ENCODE data around the gene SORCS2.

The SORCS2 gene

GRCh38 chr4:7396186-7396910 lies 204.0 kb downstream of the SORCS2 start:
- H3K14ac ChIP-seq (ENCODE audit: low read length): no peak overlapping the region
- H2BK120ac ChIP-seq (ENCODE audit: insufficient read depth, low read length, poor library complexity): no peak overlapping the region
- H2BK5ac ChIP-seq (ENCODE audit: low read depth, low read length, poor library complexity): no peak overlapping the region
- no peak overlapping the region for H3K4me3 ChIP-seq (ENCODE audit: low read depth, low read length)
- H3K4ac ChIP-seq (ENCODE audit: low read depth, low read length): no peak overlapping the region
- H4K8ac ChIP-seq (ENCODE audit: low read depth, low read length): no peak overlapping the region
- no peak overlapping the region for H2BK12ac ChIP-seq (ENCODE audit: low read length)
- no peak overlapping the region for H3K23ac ChIP-seq (ENCODE audit: low read length)
- no peaks in the 10 kb centered on the region for H3K79me2 ChIP-seq (ENCODE audit: control insufficient read depth, insufficient read depth, low read length, poor library complexity)
- WGBS (ENCODE audit: extremely low coverage, insufficient coverage, insufficient read length): no CpG with 5 or more reads among the region's 14 CpGs
- H2AFZ ChIP-seq (ENCODE audit: insufficient read depth, low read length, poor library complexity): no peak overlapping the region
- no peak for DNase-seq
- H3K27me3 ChIP-seq (ENCODE audit: insufficient read depth, low read length): no peaks in the 10 kb centered on the region
- H4K12ac ChIP-seq (ENCODE audit: low read depth, low read length): no peak overlapping the region
- H4K91ac ChIP-seq (ENCODE audit: low read depth, low read length): no peak overlapping the region
- no peak overlapping the region for H3K27ac ChIP-seq (ENCODE audit: low read depth, low read length)
- no peaks in the 10 kb centered on the region for H3K36me3 ChIP-seq (ENCODE audit: control insufficient read depth in 1 of 2, insufficient read depth in 2 of 2, low read length in 2 of 2)
- peaks cover 5% of the 10 kb centered on the region for H3K9me3 ChIP-seq (ENCODE audit: insufficient read depth, low read depth, low read length)
- no peak overlapping the region for H3K9ac ChIP-seq (ENCODE audit: low read length)
- no peaks in the 10 kb centered on the region for H3K4me1 ChIP-seq (ENCODE audit: control insufficient read depth in 1 of 2, insufficient read depth in 2 of 2, low read length in 2 of 2)
- H3K4me2 ChIP-seq (ENCODE audit: low read length): no peak overlapping the region
- H3K18ac ChIP-seq (ENCODE audit: low read length): no peak overlapping the region
- no peak overlapping the region for H2AK5ac ChIP-seq (ENCODE audit: low read length)
- no peaks in the 10 kb centered on the region for H3K79me1 ChIP-seq (ENCODE audit: low read length)

- Histone ChIP-seq H4K8ac (ENCODE audit: low read depth, low read length) (no peak overlapping the region), H2BK120ac (ENCODE audit: insufficient read depth, low read length, poor library complexity) (no peak overlapping the region), H3K14ac (ENCODE audit: low read length) (no peak overlapping the region), H3K4ac (ENCODE audit: low read depth, low read length) (no peak overlapping the region), H3K23ac (ENCODE audit: low read length) (no peak overlapping the region), H3K27me3 (ENCODE audit: insufficient read depth, low read length) (no peaks in the 10 kb centered on the region), H3K79me2 (ENCODE audit: control insufficient read depth, insufficient read depth, low read length, poor library complexity) (no peaks in the 10 kb centered on the region), H3K79me1 (ENCODE audit: low read length) (no peaks in the 10 kb centered on the region), H2BK5ac (ENCODE audit: low read depth, low read length, poor library complexity) (no peak overlapping the region), H3K4me1 (ENCODE audit: control insufficient read depth in 1 of 2, insufficient read depth in 2 of 2, low read length in 2 of 2) (no peaks in the 10 kb centered on the region), H3K9ac (ENCODE audit: low read length) (no peak overlapping the region), H3K4me2 (ENCODE audit: low read length) (no peak overlapping the region), H3K4me3 (ENCODE audit: low read depth, low read length) (no peak overlapping the region), H4K91ac (ENCODE audit: low read depth, low read length) (no peak overlapping the region), H3K18ac (ENCODE audit: low read length) (no peak overlapping the region), H3K27ac (ENCODE audit: low read depth, low read length) (no peak overlapping the region), H2AK5ac (ENCODE audit: low read length) (no peak overlapping the region), H3K36me3 (ENCODE audit: control insufficient read depth in 1 of 2, insufficient read depth in 2 of 2, low read length in 2 of 2) (no peaks in the 10 kb centered on the region), H3K9me3 (ENCODE audit: insufficient read depth, low read depth, low read length) (peaks cover 7% of the 10 kb centered on the region), H4K12ac (ENCODE audit: low read depth, low read length) (no peak overlapping the region), H2AFZ (ENCODE audit: insufficient read depth, low read length, poor library complexity) (no peak overlapping the region), H2BK12ac (ENCODE audit: low read length) (no peak overlapping the region)
- WGBS (ENCODE audit: extremely low coverage, insufficient coverage, insufficient read length): no CpG with 5 or more reads among the region's 24 CpGs
- DNase-seq: no peak
These were observed 205.1 kb downstream of the SORCS2 start for GRCh38 chr4:7397206-7398103.

- no peak overlapping the region for H3K14ac ChIP-seq (ENCODE audit: low read length)
- no peaks in the 10 kb centered on the region for H3K27me3 ChIP-seq (ENCODE audit: insufficient read depth, low read length)
- no peaks in the 10 kb centered on the region for H3K79me1 ChIP-seq (ENCODE audit: low read length)
- H4K8ac ChIP-seq (ENCODE audit: low read depth, low read length): no peak overlapping the region
- no peak overlapping the region for H3K27ac ChIP-seq (ENCODE audit: low read depth, low read length)
- H4K91ac ChIP-seq (ENCODE audit: low read depth, low read length): no peak overlapping the region
- no peak overlapping the region for H3K4me3 ChIP-seq (ENCODE audit: low read depth, low read length)
- H3K9ac ChIP-seq (ENCODE audit: low read length): no peak overlapping the region
- no peak overlapping the region for H2BK120ac ChIP-seq (ENCODE audit: insufficient read depth, low read length, poor library complexity)
- peaks cover 7% of the 10 kb centered on the region for H3K9me3 ChIP-seq (ENCODE audit: insufficient read depth, low read depth, low read length)
- no peak for DNase-seq
- no peak overlapping the region for H2AFZ ChIP-seq (ENCODE audit: insufficient read depth, low read length, poor library complexity)
- no peak overlapping the region for H2BK5ac ChIP-seq (ENCODE audit: low read depth, low read length, poor library complexity)
- H4K12ac ChIP-seq (ENCODE audit: low read depth, low read length): no peak overlapping the region
- H2BK12ac ChIP-seq (ENCODE audit: low read length): no peak overlapping the region
- H3K79me2 ChIP-seq (ENCODE audit: control insufficient read depth, insufficient read depth, low read length, poor library complexity): no peaks in the 10 kb centered on the region
- no peak overlapping the region for H3K18ac ChIP-seq (ENCODE audit: low read length)
- no peak overlapping the region for H3K4me2 ChIP-seq (ENCODE audit: low read length)
- no peaks in the 10 kb centered on the region for H3K36me3 ChIP-seq (ENCODE audit: control insufficient read depth in 1 of 2, insufficient read depth in 2 of 2, low read length in 2 of 2)
- no CpG with 5 or more reads among the region's 6 CpGs for WGBS (ENCODE audit: extremely low coverage, insufficient coverage, insufficient read length)
- H3K4ac ChIP-seq (ENCODE audit: low read depth, low read length): no peak overlapping the region
- H3K4me1 ChIP-seq (ENCODE audit: control insufficient read depth in 1 of 2, insufficient read depth in 2 of 2, low read length in 2 of 2): no peaks in the 10 kb centered on the region
- no peak overlapping the region for H2AK5ac ChIP-seq (ENCODE audit: low read length)
- H3K23ac ChIP-seq (ENCODE audit: low read length): no peak overlapping the region
These were observed 205.7 kb downstream of the SORCS2 start for GRCh38 chr4:7398104-7398423.

GRCh38 chr4:7398788-7399439 lies 206.6 kb downstream of the SORCS2 start:
- H2AK5ac ChIP-seq (ENCODE audit: low read length): no peak overlapping the region
- no peak overlapping the region for H2BK12ac ChIP-seq (ENCODE audit: low read length)
- no peaks in the 10 kb centered on the region for H3K36me3 ChIP-seq (ENCODE audit: control insufficient read depth in 1 of 2, insufficient read depth in 2 of 2, low read length in 2 of 2)
- H3K79me2 ChIP-seq (ENCODE audit: control insufficient read depth, insufficient read depth, low read length, poor library complexity): no peaks in the 10 kb centered on the region
- no peak for DNase-seq
- H3K27me3 ChIP-seq (ENCODE audit: insufficient read depth, low read length): no peaks in the 10 kb centered on the region
- no peaks in the 10 kb centered on the region for H3K4me1 ChIP-seq (ENCODE audit: control insufficient read depth in 1 of 2, insufficient read depth in 2 of 2, low read length in 2 of 2)
- H4K8ac ChIP-seq (ENCODE audit: low read depth, low read length): no peak overlapping the region
- H2BK120ac ChIP-seq (ENCODE audit: insufficient read depth, low read length, poor library complexity): no peak overlapping the region
- H2BK5ac ChIP-seq (ENCODE audit: low read depth, low read length, poor library complexity): no peak overlapping the region
- no peak overlapping the region for H3K18ac ChIP-seq (ENCODE audit: low read length)
- H2AFZ ChIP-seq (ENCODE audit: insufficient read depth, low read length, poor library complexity): no peak overlapping the region
- no peak overlapping the region for H4K12ac ChIP-seq (ENCODE audit: low read depth, low read length)
- no peak overlapping the region for H3K4me2 ChIP-seq (ENCODE audit: low read length)
- no peak overlapping the region for H3K23ac ChIP-seq (ENCODE audit: low read length)
- H4K91ac ChIP-seq (ENCODE audit: low read depth, low read length): no peak overlapping the region
- no peak overlapping the region for H3K27ac ChIP-seq (ENCODE audit: low read depth, low read length)
- H3K9ac ChIP-seq (ENCODE audit: low read length): no peak overlapping the region
- H3K9me3 ChIP-seq (ENCODE audit: insufficient read depth, low read depth, low read length): peaks cover 7% of the 10 kb centered on the region
- H3K79me1 ChIP-seq (ENCODE audit: low read length): no peaks in the 10 kb centered on the region
- no peak overlapping the region for H3K4ac ChIP-seq (ENCODE audit: low read depth, low read length)
- H3K14ac ChIP-seq (ENCODE audit: low read length): no peak overlapping the region
- no peak overlapping the region for H3K4me3 ChIP-seq (ENCODE audit: low read depth, low read length)
- no CpG with 5 or more reads among the region's 8 CpGs for WGBS (ENCODE audit: extremely low coverage, insufficient coverage, insufficient read length)

Measured in trophoblast cell (in vitro differentiated cells and primary cell).